Measurements from ENCODE around the gene TBR1.

TBR1 gene

DNA sequence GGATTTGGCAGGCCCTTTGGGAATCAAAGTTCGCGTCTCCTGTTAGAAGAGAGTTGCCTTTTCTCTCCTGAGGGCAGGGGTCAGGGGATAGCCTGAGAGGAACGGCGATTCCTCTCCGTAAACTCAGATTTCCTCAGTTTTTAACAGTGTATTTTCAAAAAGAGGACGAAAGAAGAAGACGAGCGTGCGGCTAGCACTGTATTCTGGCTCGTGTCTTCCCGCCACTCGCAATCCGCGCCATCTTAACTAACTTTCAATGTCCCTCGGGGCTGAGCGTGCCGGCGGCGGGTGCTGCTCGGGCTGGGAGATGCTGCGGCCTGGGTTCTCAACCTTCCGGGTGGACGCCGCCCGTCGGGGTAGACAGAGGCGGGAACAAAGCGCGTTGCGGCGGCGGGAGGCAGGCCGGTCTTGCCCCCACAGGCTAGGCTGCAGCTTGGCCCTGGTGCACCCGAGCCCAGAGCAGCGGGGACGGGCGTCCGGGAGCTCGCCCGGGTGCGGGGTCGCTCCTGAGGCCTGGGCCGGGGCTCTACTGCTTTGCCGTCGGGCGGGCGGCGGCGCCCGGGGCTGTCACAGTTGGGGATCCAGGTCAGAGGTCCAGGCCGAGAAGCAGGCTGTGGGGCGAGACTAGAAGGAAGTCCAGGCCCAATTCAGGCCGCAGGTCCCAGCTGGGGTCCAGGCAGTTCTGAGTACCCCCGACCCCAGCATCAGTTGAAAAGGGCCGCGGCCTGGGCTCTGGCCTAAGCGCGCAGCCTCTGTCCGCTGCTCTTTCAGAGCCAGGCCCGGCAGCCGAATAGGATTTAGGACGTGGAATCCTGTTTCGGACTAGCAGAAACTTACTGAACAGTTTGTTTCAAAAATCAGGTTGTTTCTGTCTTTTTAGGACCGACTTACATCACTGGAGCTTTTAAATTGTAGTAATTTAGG is 11.8 kb downstream of the TBR1 start:
- DNase-seq (ENCODE audit: low read depth in 2 of 2): no peak

DNA sequence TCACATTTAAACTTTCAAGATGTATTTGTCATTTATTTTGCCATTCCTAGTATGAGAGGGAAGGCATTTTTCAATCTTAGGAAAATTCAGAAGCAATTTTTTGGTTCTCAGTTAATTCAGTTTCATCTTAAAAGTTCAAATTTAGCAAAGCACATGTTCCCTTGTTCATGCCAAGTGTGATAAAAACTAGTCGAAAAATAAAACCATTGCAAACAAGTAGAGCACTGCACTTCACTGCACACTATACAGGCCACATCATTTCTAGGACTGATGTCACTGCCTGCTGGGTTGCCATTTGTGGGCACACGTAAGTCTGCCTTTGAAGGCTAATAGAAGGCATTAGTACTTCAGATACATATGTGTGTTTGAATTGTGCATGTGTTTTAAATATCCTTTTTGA is 14.3 kb downstream of the TBR1 start:
- DNase-seq (ENCODE audit: low read depth in 2 of 2): no peak

DNA sequence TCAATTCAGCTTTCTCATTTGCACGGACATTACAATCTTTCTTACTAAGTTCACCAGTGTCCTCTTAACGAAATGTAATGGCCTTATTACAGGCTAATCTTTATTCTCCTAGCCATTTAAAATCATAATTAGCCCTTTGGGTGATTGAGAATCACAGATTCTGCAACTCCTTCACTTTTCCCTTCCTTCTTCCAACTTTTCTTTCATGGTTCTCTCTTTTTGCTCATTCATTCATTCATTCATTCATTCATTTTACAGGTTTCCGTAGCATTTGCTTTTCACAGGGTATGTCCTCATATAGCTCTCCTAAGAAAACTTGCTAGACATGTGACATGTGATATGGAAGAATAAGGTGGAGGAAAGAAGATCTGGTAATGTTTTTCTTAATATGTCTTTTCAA is 16.0 kb downstream of the TBR1 start:
- no peak for DNase-seq (ENCODE audit: low read depth in 2 of 2)

DNA sequence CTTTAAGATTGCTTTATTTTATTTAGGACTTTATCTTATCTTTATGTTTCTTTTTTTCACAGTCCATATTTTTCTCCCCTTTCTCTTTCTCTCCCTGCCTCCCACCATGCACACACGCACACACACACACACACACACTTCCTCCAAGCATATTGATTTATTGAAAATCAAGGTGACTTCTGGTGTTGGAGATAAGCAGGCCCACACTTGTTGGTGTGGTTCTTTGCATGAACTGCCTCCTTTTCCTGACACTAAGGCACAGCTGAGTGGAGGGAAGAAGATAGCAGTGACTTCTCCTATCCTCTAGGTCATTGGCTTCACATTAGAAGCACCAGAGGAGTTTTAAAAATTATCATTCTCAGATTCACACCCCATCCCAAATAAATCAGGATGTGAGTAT is 18.0 kb downstream of the TBR1 start:
- DNase-seq (ENCODE audit: low read depth in 2 of 2): no peak

DNA sequence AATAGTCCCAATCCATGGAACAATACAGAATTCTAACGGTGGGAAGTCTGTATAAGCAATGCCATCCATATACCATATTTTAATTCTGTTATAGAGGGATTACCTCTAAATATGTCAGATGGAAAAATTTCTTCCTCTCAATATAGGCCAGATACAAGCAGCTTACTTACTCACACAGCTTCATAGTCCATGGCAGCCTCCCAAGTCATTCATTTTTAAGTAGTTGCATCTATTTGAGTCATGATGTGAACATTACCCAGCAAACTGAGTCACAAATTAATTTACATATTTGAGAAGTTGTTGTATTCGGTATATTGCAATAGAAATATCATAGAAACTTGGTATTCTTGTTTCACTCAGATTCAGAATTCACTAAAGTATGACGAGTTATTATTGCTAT is 20.3 kb downstream of the TBR1 start:
- no peak for DNase-seq (ENCODE audit: low read depth in 2 of 2)

DNA sequence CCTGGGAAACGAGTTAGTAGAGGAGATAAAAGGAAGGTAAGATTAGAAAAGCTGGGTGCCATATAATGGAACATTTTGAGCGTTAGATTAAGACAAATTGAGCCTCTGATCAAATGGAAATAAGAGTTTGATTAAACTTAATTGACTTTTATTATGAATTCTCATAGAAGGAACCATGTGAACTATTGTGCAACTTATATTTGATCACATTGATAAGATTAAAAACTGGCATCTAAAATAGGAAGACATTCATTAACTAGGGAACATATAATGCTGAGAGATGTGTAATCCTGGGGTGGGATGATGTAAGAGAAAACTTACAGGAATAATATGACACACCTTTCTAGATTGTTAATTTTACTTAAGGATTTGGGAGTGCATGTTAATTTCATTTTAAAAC is 22.5 kb downstream of the TBR1 start:
- no peak for DNase-seq (ENCODE audit: low read depth in 2 of 2)

DNA sequence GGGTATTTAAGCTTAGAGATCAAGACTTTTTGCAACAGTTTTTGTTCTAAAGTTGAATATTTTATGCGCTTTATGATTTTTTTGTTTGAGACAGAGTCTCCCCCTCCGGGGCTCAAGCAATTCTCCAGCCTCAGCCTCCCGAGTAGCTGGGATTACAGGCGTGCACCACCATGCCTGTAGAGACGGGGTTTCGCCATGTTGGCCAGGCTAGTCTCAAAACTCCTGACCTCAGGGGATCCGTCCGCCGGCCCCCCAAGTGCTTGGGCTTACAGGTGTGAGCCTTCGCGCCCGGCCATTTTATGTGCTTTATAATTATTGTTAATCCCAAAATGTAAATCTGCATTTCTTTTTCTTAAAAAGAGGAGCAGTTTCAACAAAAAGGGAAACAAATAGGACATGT is 29.0 kb downstream of the TBR1 start:
- no peak for DNase-seq (ENCODE audit: low read depth in 2 of 2)

DNA sequence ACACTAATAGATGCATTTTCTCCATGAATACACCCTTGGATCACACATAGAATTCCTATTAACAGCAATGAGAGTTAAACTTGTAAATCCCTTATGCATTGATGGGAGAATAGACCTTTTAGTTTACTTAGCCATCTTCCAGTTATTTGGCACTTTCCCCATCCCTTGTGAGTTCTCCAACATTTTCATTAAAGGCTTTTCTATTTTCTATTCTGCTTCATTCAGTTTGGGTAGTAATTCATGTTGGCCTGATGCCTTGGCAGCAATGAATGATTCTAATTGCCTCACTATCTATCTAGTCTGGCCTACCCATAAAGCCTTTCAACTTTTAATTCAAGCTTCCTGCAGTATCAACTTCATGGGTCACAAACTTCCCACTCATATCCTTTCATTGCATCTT is 32.3 kb downstream of the TBR1 start:
- no peak for DNase-seq (ENCODE audit: low read depth in 2 of 2)

DNA sequence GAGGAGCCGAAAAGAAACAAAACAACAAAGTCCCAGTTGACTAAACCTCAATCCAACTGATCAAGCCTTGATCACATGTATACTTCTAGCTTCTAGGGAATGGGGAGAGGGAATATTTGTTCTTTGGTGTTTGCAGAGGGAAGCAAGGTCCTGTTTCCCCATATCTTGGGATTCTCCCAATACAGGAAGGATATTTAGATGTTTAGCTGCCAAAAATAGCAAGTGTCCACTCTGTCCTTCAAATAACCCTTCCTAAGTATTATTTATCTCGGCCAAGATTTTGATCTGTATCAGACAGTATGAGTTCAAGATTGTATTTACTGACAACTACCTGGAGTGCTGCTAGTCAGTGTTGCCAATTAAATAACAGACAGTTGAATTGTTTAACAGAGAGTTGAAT is 55.5 kb downstream of the TBR1 start:
- DNase-seq (ENCODE audit: low read depth in 2 of 2): no peak

DNA sequence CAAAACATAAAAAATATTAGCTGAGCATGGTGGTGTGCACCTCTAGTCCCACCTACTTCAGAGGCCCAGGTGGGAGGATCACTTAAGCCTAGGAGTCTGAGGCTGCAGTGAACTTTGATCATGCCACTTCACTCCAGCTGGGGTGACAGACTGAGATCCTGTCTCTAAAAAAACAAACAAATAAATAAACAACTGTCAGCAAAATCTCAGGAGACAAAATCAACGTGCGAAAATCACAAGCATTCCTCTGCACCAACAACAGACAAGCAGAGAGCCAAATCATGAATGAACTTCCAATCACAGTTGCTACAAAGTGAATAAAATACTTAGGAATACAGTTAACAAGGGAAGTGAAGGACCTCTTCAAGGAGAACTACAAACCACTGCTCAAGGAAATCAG is 58.8 kb downstream of the TBR1 start:
- DNase-seq (ENCODE audit: low read depth in 2 of 2): no peak

All from stimulated activated CD4-positive, alpha-beta T cell treated with anti-CD3 and anti-CD28 coated beads, Interleukin-4, amount 100 ng/mL, for 48 hours (primary cell).